Loucy (cell line): ENCODE measurements around the gene KLHDC4.

Experiments
- H2AFZ ChIP-seq: fragments of 200-600 bp; sonication (generic); 2 replicates; pipeline ENCODE4 v1.6.0; 2016; ENCODE audit warnings: antibody characterized with exemption, mild to moderate bottlenecking, low read length, moderate library complexity
- H3F3A ChIP-seq: fragments of 200-600 bp; 2 replicates; pipeline ENCODE4 v1.6.0; 2016; ENCODE audit warnings: antibody characterized with exemption, low read depth, mild to moderate bottlenecking
- H3K27me3 ChIP-seq: fragments of 200-600 bp; sonication (generic); 2 replicates; pipeline ENCODE4 v1.6.1; 2014; ENCODE audit warnings: low read length, mild to moderate bottlenecking; ENCODE audit not compliant: insufficient read depth, poor library complexity, severe bottlenecking
- H3K36me3 ChIP-seq: fragments of 200-600 bp; sonication (generic); 2 replicates; pipeline ENCODE4 v1.6.1; 2016; ENCODE audit warnings: low read length; ENCODE audit not compliant: insufficient read depth
- H3K4me1 ChIP-seq: fragments of 200-600 bp; sonication (generic); 2 replicates; pipeline ENCODE4 v1.5.1; 2014; ENCODE audit warnings: low read length, mild to moderate bottlenecking; ENCODE audit not compliant: insufficient read depth, poor library complexity, severe bottlenecking
- H3K4me2 ChIP-seq: fragments of 200-600 bp; sonication (generic); 2 replicates; pipeline ENCODE4 v1.6.0; 2014; ENCODE audit warnings: antibody characterized with exemption, low read length, low read depth, mild to moderate bottlenecking; ENCODE audit not compliant: poor library complexity, severe bottlenecking
- H3K4me3 ChIP-seq: fragments of 200-600 bp; sonication (generic); 2 replicates; pipeline ENCODE4 v1.5.1; 2014; ENCODE audit warnings: low read length, mild to moderate bottlenecking, mixed read lengths; ENCODE audit not compliant: poor library complexity, severe bottlenecking
- H3K79me2 ChIP-seq: fragments of 200-600 bp; sonication (generic); 2 replicates; pipeline ENCODE4 v1.6.1; 2014; ENCODE audit warnings: low read length; ENCODE audit not compliant: insufficient read depth
- H3K9ac ChIP-seq: fragments of 200-600 bp; sonication (generic); 2 replicates; pipeline ENCODE4 v1.6.0; 2014; ENCODE audit warnings: mild to moderate bottlenecking, low read depth, low read length, moderate library complexity; ENCODE audit not compliant: poor library complexity, severe bottlenecking
- H3K9me2 ChIP-seq: fragments of 200-600 bp; sonication (generic); replicated peaks from 2 replicates; pipeline ENCODE4 v1.6.1; 2016; ENCODE audit warnings: low read depth, low read length, mixed read lengths
- H3K9me3 ChIP-seq: fragments of 200-600 bp; sonication (generic); 2 replicates; pipeline ENCODE4 v1.6.1; 2014; ENCODE audit warnings: mild to moderate bottlenecking, antibody characterized with exemption, low read length, low read depth; ENCODE audit not compliant: insufficient read depth
- H4K20me1 ChIP-seq: fragments of 200-600 bp; sonication (generic); 2 replicates; pipeline ENCODE4 v1.6.0; 2014; ENCODE audit warnings: antibody characterized with exemption, low read length, mild to moderate bottlenecking; ENCODE audit not compliant: insufficient read depth, poor library complexity, severe bottlenecking
- CTCF ChIP-seq: fragments of 200-600 bp; sonication (generic); conservative IDR thresholded peaks from 2 replicates; pipeline ENCODE4 v1.5.1; 2014; ENCODE audit warnings: mild to moderate bottlenecking, antibody characterized with exemption, low read length
- EZH2phosphoT487 ChIP-seq: fragments of 200-600 bp; IDR thresholded peaks from 2 replicates; pipeline ENCODE4 v1.6.1; 2018; ENCODE audit warnings: antibody characterized with exemption, mild to moderate bottlenecking, moderate library complexity, borderline replicate concordance

KLHDC4 gene

GRCh38 chr16:87658564-87659225 is 107.1 kb downstream of the KLHDC4 start:
- Histone ChIP-seq H3K4me2 (no peak overlapping the region), H3K4me3 (no peak overlapping the region), H3K36me3 (no peaks in the 10 kb centered on the region), H3K9ac (no peak overlapping the region), H2AFZ (no peak overlapping the region), H3F3A (no peaks in the 10 kb centered on the region), H4K20me1 (no peaks in the 10 kb centered on the region), H3K79me2 (no peaks in the 10 kb centered on the region), H3K9me2 (no peaks in the 10 kb centered on the region), H3K4me1 (no peaks in the 10 kb centered on the region), H3K27me3 (no peaks in the 10 kb centered on the region), H3K9me3 (no peaks in the 10 kb centered on the region)
- TF ChIP-seq CTCF (no peak), EZH2phosphoT487 (no peak)
